ENCODE data around the gene CYP2C19. TPM values are rescaled to one million over a fixed set of nuclear protein-coding genes. Genes with fewer than 3 reads are reported as not detected.

Gene CYP2C19
- total and polyA plus RNA-seq, 2 donors (not counting 1 experiment from before 2014, with no cell fraction given): not detected

DNA sequence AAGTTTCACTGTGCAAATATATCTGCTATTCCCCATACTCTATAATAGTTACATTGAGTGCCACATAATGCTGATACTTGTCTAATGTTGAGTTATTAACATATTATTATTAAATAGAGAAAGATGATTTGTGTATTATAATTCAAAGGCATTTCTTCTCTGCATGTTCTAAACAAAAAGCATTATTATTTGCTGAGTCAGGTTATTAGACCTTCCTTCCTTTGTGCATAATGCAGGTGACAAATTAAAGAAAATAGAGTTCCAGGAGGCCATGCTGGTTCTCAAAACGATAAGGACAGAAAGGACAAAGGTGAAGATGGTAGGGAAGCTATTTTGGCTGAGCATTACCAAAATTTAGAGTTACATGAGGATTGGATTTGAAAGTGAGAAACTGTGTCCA lies 90.6 kb downstream of the CYP2C19 start:
- Histone ChIP-seq H3K4me1 (ENCODE audit: control insufficient read depth in 2 of 2, insufficient read depth in 2 of 2, low read length in 2 of 2) (no peaks in the 10 kb centered on the region), H4K20me1 (ENCODE audit: control insufficient read depth, insufficient read depth, low read length, poor library complexity, severe bottlenecking) (no peaks in the 10 kb centered on the region), H3K9me3 (ENCODE audit: control extremely low read depth in 1 of 3, control insufficient read depth in 2 of 3, insufficient read depth in 1 of 3, low read length in 2 of 3) (peaks cover 0 to 2% (median 0%) of the 10 kb centered on the region in 3 donors), H2AFZ (ENCODE audit: insufficient read depth, low read depth, low read length, poor library complexity, severe bottlenecking) (no peak overlapping the region), H3K4me3 (ENCODE audit: control extremely low read depth in 1 of 5, extremely low read depth in 1 of 5, insufficient read depth in 1 of 5, low read depth in 2 of 5, low read length in 4 of 5) (no peak overlapping the region), H3K27ac (ENCODE audit: low read length in 2 of 2) (no peak overlapping the region), H3K27me3 (replicated peaks in 1 of 4; ENCODE audit: control extremely low read depth in 1 of 4, control insufficient read depth in 3 of 4, insufficient read depth in 4 of 4, low read length in 3 of 4) (peaks cover 0 to under 1% (median 0%) of the 10 kb centered on the region in 4 experiments), H3K4me2 (replicated peaks; ENCODE audit: low read depth, low read length, poor library complexity, severe bottlenecking) (no peak overlapping the region), H3K36me3 (replicated peaks in 1 of 2; ENCODE audit: control extremely low read depth in 1 of 2, control insufficient read depth in 1 of 2, extremely low read depth in 1 of 2, insufficient read depth in 2 of 2, low read length in 1 of 2) (no peaks in the 10 kb centered on the region), H3K9ac (ENCODE audit: low read length) (no peak overlapping the region), H3K79me2 (ENCODE audit: control insufficient read depth, insufficient read depth, low read length) (no peaks in the 10 kb centered on the region)
- no peak for ATAC-seq (ENCODE audit: low read depth)
- WGBS (ENCODE audit: insufficient coverage): no CpG with 5 or more reads among the region's 1 CpG
- H3K9me3 Mint-ChIP-seq (ENCODE audit: insufficient read depth): no peaks in the 10 kb centered on the region
- H3K4me3 Mint-ChIP-seq: no peak overlapping the region
- TF ChIP-seq, protein P1, sequence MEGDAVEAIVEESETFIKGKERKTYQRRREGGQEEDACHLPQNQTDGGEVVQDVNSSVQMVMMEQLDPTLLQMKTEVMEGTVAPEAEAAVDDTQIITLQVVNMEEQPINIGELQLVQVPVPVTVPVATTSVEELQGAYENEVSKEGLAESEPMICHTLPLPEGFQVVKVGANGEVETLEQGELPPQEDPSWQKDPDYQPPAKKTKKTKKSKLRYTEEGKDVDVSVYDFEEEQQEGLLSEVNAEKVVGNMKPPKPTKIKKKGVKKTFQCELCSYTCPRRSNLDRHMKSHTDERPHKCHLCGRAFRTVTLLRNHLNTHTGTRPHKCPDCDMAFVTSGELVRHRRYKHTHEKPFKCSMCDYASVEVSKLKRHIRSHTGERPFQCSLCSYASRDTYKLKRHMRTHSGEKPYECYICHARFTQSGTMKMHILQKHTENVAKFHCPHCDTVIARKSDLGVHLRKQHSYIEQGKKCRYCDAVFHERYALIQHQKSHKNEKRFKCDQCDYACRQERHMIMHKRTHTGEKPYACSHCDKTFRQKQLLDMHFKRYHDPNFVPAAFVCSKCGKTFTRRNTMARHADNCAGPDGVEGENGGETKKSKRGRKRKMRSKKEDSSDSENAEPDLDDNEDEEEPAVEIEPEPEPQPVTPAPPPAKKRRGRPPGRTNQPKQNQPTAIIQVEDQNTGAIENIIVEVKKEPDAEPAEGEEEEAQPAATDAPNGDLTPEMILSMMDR (IDR thresholded peaks at IDR 0.05): no peak
- TF ChIP-seq EZH2 (IDR thresholded peaks at IDR 0.05; ENCODE audit: borderline replicate concordance, insufficient read depth, low read depth, low read length, poor library complexity, severe bottlenecking): no peak
- no peak overlapping the region for H3K27ac Mint-ChIP-seq
- H3K4me1 Mint-ChIP-seq: no peaks in the 10 kb centered on the region
- H3K27me3 Mint-ChIP-seq: peaks cover 3% of the 10 kb centered on the region
- no peak for DNase-seq
- intact Hi-C loops (cut with micrococcal nuclease): no loop called here
- ChIA-PET CTCF (no interaction called here), POLR2A (no interaction called here)

DNA sequence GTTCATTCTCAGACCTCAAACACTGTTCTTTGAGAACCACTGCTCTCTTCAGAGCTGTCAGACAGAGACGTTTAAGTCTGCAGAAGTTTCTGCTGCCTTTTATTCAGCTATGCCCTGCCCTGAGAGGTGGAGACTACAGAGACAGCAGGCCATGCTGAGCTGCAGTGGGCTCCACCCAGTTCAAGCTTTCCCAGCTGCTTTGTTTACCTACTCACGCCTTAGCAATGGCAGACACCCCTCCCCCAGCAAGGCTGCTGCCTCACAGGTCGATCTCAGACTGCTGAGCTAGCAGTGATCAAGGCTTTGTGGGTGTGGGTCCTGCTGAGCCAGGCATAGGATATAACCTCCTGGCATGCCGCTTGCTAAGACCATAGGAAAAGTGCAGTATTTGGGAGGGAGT lies 95.5 kb downstream of the CYP2C19 start:
- no peak overlapping the region for H3K4me2 ChIP-seq (replicated peaks; ENCODE audit: low read depth, low read length, poor library complexity, severe bottlenecking)
- no peaks in the 10 kb centered on the region for H4K20me1 ChIP-seq (ENCODE audit: control insufficient read depth, insufficient read depth, low read length, poor library complexity, severe bottlenecking)
- H2AFZ ChIP-seq (ENCODE audit: insufficient read depth, low read depth, low read length, poor library complexity, severe bottlenecking): no peak overlapping the region
- Mint-ChIP-seq H3K4me3 (no peak overlapping the region), H3K4me1 (no peaks in the 10 kb centered on the region), H3K9me3 (ENCODE audit: insufficient read depth) (peaks cover under 1% of the 10 kb centered on the region), H3K27ac (no peak overlapping the region), H3K27me3 (peaks cover 10% of the 10 kb centered on the region)
- intact Hi-C loops (cut with micrococcal nuclease): no loop called here
- no peaks in the 10 kb centered on the region for H3K79me2 ChIP-seq (ENCODE audit: control insufficient read depth, insufficient read depth, low read length)
- peaks cover 0 to 2% (median 0%) of the 10 kb centered on the region in 4 experiments for H3K27me3 ChIP-seq (replicated peaks in 1 of 4; ENCODE audit: control extremely low read depth in 1 of 4, control insufficient read depth in 3 of 4, insufficient read depth in 4 of 4, low read length in 3 of 4)
- POLR2A ChIA-PET: no interaction called here
- ATAC-seq (ENCODE audit: low read depth): no peak
- TF ChIP-seq, protein P1 (IDR thresholded peaks at IDR 0.05): no peak
- TF ChIP-seq EZH2 (IDR thresholded peaks at IDR 0.05; ENCODE audit: borderline replicate concordance, insufficient read depth, low read depth, low read length, poor library complexity, severe bottlenecking): no peak
- H3K9me3 ChIP-seq (ENCODE audit: control extremely low read depth in 1 of 3, control insufficient read depth in 2 of 3, insufficient read depth in 1 of 3, low read length in 2 of 3): peaks cover 0 to 5% (median 0%) of the 10 kb centered on the region in 3 donors
- no peaks in the 10 kb centered on the region for H3K36me3 ChIP-seq (replicated peaks in 1 of 2; ENCODE audit: control extremely low read depth in 1 of 2, control insufficient read depth in 1 of 2, extremely low read depth in 1 of 2, insufficient read depth in 2 of 2, low read length in 1 of 2)
- H3K4me3 ChIP-seq (ENCODE audit: control extremely low read depth in 1 of 5, extremely low read depth in 1 of 5, insufficient read depth in 1 of 5, low read depth in 2 of 5, low read length in 4 of 5): no peak overlapping the region
- no peak for DNase-seq
- CTCF ChIA-PET: no interaction called here
- no peak overlapping the region for H3K27ac ChIP-seq (ENCODE audit: low read length in 2 of 2)
- no peaks in the 10 kb centered on the region for H3K4me1 ChIP-seq (ENCODE audit: control insufficient read depth in 2 of 2, insufficient read depth in 2 of 2, low read length in 2 of 2)
- 77% methylated on average over 4 of the region's 4 CpGs for WGBS (ENCODE audit: insufficient coverage)
- no peak overlapping the region for H3K9ac ChIP-seq (ENCODE audit: low read length)
